ENCODE results near the gene C1QL1.

The C1QL1 gene

DNA sequence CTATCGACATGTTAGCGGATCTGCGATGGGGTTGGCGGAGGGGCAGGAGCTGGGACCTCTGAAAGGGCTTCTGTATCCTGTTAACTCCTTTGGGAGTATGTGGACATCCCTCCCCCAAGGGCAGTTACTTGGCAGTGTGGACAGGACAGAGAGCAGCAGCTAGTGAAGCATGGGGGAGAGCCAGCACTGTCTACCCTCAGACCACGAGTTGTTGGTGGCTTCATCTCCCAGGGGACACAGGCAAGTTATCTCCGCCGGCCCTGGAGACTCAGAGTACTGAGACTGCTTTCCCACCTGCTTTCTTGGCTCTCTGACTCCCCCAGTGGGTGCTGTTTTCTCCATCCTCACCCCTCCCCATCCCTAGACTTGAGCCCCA is 47.5 kb downstream of the C1QL1 start:
- no peaks in the 10 kb centered on the region for H3K79me2 ChIP-seq (ENCODE audit: low read length)
- no peaks in the 10 kb centered on the region for H4K20me1 ChIP-seq (ENCODE audit: insufficient read depth, low read length)
- H3K36me3 ChIP-seq (replicated peaks; ENCODE audit: low read depth, low read length), result peaks cover under 1% of the 10 kb centered on the region
- H3K4me3 ChIP-seq (ENCODE audit: low read length), result peak overlapping the region; percentile 25
- 0 out of 2 replicates have a peak overlapping the region, but pooled peaks have one; percentile 24 for H2AFZ ChIP-seq (ENCODE audit: low read depth, low read length)
- H3K27me3 ChIP-seq (ENCODE audit: low read depth, low read length), result no peaks in the 10 kb centered on the region
- TF ChIP-seq EZH2phosphoT487 (IDR thresholded peaks at IDR 0.05; ENCODE audit: low read depth), result no peak
- TF ChIP-seq, protein P1, sequence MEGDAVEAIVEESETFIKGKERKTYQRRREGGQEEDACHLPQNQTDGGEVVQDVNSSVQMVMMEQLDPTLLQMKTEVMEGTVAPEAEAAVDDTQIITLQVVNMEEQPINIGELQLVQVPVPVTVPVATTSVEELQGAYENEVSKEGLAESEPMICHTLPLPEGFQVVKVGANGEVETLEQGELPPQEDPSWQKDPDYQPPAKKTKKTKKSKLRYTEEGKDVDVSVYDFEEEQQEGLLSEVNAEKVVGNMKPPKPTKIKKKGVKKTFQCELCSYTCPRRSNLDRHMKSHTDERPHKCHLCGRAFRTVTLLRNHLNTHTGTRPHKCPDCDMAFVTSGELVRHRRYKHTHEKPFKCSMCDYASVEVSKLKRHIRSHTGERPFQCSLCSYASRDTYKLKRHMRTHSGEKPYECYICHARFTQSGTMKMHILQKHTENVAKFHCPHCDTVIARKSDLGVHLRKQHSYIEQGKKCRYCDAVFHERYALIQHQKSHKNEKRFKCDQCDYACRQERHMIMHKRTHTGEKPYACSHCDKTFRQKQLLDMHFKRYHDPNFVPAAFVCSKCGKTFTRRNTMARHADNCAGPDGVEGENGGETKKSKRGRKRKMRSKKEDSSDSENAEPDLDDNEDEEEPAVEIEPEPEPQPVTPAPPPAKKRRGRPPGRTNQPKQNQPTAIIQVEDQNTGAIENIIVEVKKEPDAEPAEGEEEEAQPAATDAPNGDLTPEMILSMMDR (IDR thresholded peaks at IDR 0.05; ENCODE audit: low read depth, low read length), result no peak
- peak overlapping the region; percentile 19 for H3K9ac ChIP-seq (ENCODE audit: low read length)
- no peak overlapping the region for H3K27ac ChIP-seq (ENCODE audit: low read length)
- peaks cover 17% of the 10 kb centered on the region for H3K4me1 ChIP-seq (ENCODE audit: low read length)
- peak overlapping the region; percentile 50 for H3K4me2 ChIP-seq (ENCODE audit: low read length)
- H3K9me3 ChIP-seq (ENCODE audit: insufficient read depth, low read length), result no peaks in the 10 kb centered on the region

DNA sequence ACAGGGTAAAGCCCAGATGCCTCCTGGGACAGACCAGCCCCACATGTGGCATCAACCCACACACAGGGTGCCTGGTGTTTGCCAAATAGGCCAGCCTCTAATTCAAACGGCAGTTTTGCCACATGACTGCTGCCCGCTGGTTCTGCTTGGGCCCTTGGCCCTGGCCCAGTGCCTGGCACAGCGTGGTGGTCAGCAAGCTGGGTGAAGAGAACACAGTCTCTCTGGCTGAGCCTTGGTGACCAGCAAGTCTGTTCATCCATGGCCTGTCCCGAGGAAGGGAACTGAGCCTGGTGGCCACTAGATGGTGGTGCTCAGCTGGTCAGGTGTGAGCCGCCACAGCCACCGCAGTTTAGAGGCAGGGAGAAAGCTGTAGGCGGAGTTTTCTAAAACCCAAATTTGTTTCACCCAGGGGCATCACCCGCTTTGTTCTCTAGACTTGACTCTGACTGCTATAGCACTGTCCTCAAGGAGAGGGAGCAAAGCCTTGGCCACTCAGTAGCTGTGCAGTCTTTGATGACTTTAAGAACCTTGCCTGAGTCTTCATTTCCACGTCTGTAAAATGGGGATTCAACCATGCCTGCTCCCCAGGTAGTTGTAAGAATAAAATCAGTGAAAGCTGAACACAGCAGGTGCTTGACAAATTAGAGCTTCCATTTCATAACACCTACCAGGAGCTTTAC is 48.1 kb downstream of the C1QL1 start:
- H4K20me1 ChIP-seq (ENCODE audit: insufficient read depth, low read length), result no peaks in the 10 kb centered on the region
- no peak overlapping the region for H3K27ac ChIP-seq (ENCODE audit: low read length)
- TF ChIP-seq, protein P1 (IDR thresholded peaks at IDR 0.05; ENCODE audit: low read depth, low read length), result peak; percentile 86
- TF ChIP-seq EZH2phosphoT487 (IDR thresholded peaks at IDR 0.05; ENCODE audit: low read depth), result no peak
- no peaks in the 10 kb centered on the region for H3K27me3 ChIP-seq (ENCODE audit: low read depth, low read length)
- peaks cover 17% of the 10 kb centered on the region for H3K4me1 ChIP-seq (ENCODE audit: low read length)
- no peaks in the 10 kb centered on the region for H3K36me3 ChIP-seq (replicated peaks; ENCODE audit: low read depth, low read length)
- peak overlapping the region; percentile 25 for H3K4me3 ChIP-seq (ENCODE audit: low read length)
- peak overlapping the region; percentile 19 for H3K9ac ChIP-seq (ENCODE audit: low read length)
- no peaks in the 10 kb centered on the region for H3K79me2 ChIP-seq (ENCODE audit: low read length)
- peak overlapping the region; percentile 47; the same call in 1 of the 2 replicates for H2AFZ ChIP-seq (ENCODE audit: low read depth, low read length)
- H3K4me2 ChIP-seq (ENCODE audit: low read length), result peak overlapping the region; percentile 50
- no peaks in the 10 kb centered on the region for H3K9me3 ChIP-seq (ENCODE audit: insufficient read depth, low read length)

DNA sequence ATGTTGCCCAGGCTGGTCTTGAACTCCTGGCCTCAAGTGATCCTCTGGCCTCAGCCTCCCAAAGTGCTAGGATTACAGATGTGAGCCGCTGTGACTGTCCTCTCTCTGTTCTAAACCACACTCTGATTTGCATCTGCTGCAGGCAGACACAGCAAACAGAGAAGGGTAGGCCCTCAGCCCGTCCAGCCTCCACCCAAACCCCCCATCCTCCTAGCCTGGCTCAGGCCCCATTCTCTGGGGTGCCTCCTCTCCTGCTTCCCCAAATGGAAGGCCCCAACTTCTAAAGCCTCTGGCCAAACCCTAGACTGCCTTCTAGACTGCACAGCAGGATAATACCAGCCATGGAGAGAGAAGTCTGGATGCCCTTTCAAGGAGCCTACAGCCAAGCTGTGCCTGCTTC is 48.7 kb downstream of the C1QL1 start:
- H3K36me3 ChIP-seq (replicated peaks; ENCODE audit: low read depth, low read length), result no peaks in the 10 kb centered on the region
- H3K4me1 ChIP-seq (ENCODE audit: low read length), result peaks cover 17% of the 10 kb centered on the region
- H3K4me3 ChIP-seq (ENCODE audit: low read length), result no peak overlapping the region
- H3K9me3 ChIP-seq (ENCODE audit: insufficient read depth, low read length), result no peaks in the 10 kb centered on the region
- TF ChIP-seq EZH2phosphoT487 (IDR thresholded peaks at IDR 0.05; ENCODE audit: low read depth), result no peak
- TF ChIP-seq, protein P1 (IDR thresholded peaks at IDR 0.05; ENCODE audit: low read depth, low read length), result no peak
- H3K9ac ChIP-seq (ENCODE audit: low read length), result no peak overlapping the region
- H3K4me2 ChIP-seq (ENCODE audit: low read length), result no peak overlapping the region
- H3K27ac ChIP-seq (ENCODE audit: low read length), result no peak overlapping the region
- no peaks in the 10 kb centered on the region for H4K20me1 ChIP-seq (ENCODE audit: insufficient read depth, low read length)
- H3K27me3 ChIP-seq (ENCODE audit: low read depth, low read length), result no peaks in the 10 kb centered on the region
- H3K79me2 ChIP-seq (ENCODE audit: low read length), result no peaks in the 10 kb centered on the region
- H2AFZ ChIP-seq (ENCODE audit: low read depth, low read length), result peak overlapping the region; percentile 47; the same call in 1 of the 2 replicates

DNA sequence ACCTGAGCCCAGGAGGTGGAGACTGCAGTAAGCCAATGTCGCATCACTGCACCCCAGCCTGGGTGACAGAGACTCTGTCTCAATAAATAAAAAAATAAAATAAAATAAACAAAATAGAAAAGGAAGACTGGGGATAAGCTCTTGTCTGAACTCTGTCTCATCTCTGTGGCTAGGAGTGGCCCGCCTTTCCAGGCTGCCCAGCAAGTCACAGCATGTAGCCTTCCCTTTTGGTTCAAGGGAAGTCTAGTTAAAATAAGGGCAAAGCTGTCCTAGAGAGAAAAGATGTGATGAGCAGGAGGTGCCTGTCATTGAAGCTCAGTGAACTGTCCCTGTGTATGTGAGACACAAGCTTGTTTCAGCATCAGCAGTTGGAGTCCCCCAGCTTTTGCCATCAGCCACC is 50.1 kb downstream of the C1QL1 start:
- Histone ChIP-seq H3K36me3 (replicated peaks; ENCODE audit: low read depth, low read length) (no peaks in the 10 kb centered on the region), H2AFZ (ENCODE audit: low read depth, low read length) (no peak overlapping the region), H3K4me1 (ENCODE audit: low read length) (peaks cover 24% of the 10 kb centered on the region), H3K9me3 (ENCODE audit: insufficient read depth, low read length) (no peaks in the 10 kb centered on the region), H3K4me3 (ENCODE audit: low read length) (no peak overlapping the region), H3K27ac (ENCODE audit: low read length) (no peak overlapping the region), H3K79me2 (ENCODE audit: low read length) (no peaks in the 10 kb centered on the region), H3K27me3 (ENCODE audit: low read depth, low read length) (peaks cover 8% of the 10 kb centered on the region), H3K4me2 (ENCODE audit: low read length) (no peak overlapping the region), H4K20me1 (ENCODE audit: insufficient read depth, low read length) (no peaks in the 10 kb centered on the region), H3K9ac (ENCODE audit: low read length) (no peak overlapping the region)
- no peak for TF ChIP-seq EZH2phosphoT487 (IDR thresholded peaks at IDR 0.05; ENCODE audit: low read depth)
- TF ChIP-seq, protein P1 (IDR thresholded peaks at IDR 0.05; ENCODE audit: low read depth, low read length), result no peak
